GM21360 (cell line): Measurements from ENCODE around the gene TRIM24.
"Not testable (repeated sequence)": the region's sequence is repeated elsewhere in the genome, so short reads cannot be mapped to it uniquely, and the experiment has no call there.

Experiments used
- ATAC-seq: cut with Tn5 transposase; IDR thresholded peaks from one replicate; pipeline ENCODE4 v1.9.1; 2021; ENCODE audit warnings: mild to moderate bottlenecking, moderate library complexity; ENCODE audit not compliant: unreplicated experiment

Gene TRIM24

DNA sequence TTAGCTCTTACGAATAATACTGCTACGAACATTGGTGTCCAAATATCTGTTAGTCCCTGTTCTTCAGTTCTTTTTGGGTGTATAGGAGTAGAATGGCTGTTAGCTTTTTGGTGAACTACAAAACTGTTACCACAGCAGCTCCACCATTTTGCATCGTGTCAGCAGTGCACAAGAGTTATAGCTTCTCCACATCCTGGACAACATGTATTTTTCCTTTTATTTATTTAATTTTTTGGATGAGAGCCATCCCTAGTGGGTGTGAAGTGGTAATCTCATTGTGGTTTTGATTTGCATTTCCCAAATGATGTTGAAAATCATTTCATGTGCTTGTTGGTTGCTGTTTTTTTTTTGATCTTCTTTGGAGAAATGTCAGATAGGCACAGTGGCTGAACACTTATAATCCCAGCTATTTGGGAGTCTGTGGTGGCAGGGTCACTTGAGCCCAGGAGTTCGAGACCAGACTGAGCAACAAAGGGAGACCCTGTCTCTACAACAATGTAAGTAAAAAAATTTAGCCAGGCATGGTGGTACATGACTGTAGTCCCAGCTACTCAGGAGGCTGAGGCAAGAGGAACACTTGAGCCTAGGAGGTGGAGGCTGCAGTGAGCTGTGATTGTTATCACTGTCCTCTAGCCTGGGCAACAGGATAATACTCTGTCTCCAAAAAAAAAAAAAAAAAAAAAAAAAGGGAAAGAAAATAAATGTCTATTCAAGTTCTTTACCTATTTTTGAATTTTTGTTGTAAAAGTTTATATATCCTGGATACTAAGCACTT lies 31.7 kb downstream of the TRIM24 start:
- no peak for ATAC-seq

DNA sequence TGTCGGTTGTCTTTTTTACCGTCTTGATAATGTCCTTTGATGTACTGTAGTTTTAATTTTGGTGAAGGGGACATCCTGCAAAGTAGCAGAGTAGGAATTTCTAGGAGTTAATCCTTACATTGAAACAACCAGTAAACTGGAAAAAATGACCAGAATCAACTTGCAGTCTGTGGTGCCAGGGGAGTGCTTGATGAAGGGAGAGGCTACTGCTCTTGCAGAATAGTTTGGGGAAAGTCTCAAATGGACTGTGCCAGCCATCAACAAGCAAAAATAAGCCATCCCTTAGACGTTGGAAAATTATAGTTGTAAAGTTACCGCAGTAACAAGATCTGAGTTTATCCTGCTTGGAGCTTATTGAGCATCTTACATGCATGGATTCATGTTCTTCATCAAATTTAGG lies 32.4 kb downstream of the TRIM24 start:
- ATAC-seq, result no peak

DNA sequence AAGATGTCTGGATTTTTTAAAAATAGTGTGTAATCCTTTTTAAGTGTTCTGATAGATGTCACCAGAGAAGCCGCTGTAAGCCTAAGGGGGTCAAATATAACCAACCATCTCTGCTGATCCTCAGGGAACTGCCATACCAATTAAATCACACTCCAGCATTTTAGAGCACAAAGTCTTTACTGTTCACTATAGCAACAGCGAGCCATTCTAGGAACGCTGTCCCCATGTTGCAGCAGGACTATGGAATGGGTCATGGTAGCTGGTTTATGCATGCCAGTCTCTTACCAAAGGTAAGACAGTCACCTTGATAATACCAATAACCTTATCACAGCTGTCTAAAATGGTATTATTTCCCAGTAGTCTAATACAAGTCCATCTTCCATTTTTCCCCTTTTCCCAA lies 33.5 kb downstream of the TRIM24 start:
- ATAC-seq, result no peak

DNA sequence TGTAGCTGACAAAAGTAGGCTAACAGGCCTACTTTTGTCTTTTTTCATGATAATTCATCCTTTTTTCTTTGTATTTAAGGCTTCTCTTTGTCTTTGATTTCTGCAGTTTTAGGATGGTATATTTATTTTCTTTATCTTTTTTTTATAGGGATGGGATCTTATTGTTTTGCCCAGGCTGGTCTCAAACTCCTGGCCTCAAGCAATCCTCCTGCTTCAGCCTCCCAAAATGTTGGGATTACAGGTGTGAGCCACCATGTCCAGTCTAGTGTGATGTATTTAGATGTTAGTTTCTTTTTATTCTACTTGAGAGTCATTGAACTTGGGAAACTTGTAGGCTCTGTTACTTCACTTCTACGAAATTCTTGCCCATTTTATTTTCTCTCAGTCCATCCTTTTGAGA lies 35.4 kb downstream of the TRIM24 start:
- ATAC-seq, result no peak

DNA sequence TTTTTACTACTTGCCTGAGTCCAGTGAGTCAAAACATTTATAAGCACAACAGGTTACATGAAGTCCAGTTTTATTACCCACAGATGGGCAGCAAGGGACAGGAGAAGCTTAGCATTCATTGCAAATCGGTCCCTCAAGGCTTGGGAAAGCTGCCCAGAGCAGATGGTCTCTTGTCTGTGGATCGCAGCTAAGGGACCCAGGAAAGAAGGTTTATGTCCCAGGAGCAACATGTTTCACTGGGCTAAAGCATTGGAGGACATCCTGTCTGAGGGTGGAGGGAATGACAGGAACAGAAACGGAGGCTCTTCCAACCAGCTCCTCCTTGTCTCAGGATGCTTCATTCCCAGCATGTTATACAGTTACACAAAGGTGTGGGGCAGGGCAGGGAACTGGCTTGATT lies 39.3 kb downstream of the TRIM24 start:
- no peak for ATAC-seq

DNA sequence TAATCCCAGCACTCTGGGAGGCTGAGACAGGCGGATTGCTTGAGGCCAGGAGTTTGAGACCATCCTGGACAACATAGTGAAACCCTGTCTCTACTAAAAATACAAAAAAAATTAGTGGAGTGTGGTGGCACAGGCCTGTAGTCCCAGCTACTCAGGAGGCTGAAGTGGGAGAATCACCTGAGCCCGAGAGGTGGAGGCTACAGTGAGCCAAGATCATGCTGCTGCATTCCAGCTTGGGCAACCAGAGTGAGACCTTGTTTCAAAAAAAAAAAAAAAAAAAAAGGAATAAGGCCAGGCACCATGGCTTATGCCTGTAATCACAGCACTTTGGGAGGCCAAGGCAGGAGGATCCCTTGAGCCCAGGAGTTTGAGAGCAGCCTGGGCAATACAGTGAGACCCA lies 40.2 kb downstream of the TRIM24 start:
- ATAC-seq, result not testable (repeated sequence)

DNA sequence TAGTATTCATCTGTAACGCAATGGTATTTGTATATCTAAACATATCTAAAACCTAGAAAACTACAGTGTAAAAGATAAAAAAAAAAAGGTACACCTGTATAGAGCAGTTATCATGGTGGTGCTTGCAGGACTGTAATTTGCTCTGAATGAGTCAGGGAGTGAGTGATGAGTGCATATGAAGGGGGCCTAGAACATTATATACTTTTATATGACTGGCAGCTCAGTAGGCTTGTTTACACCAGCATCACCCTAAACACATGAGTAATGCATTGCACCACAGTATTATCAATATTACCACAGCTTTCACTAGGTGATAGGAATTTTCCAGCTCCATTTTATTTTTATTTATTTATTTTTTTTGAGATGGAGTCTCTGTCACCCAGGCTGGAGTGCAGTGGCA lies 40.8 kb downstream of the TRIM24 start:
- no peak for ATAC-seq

DNA sequence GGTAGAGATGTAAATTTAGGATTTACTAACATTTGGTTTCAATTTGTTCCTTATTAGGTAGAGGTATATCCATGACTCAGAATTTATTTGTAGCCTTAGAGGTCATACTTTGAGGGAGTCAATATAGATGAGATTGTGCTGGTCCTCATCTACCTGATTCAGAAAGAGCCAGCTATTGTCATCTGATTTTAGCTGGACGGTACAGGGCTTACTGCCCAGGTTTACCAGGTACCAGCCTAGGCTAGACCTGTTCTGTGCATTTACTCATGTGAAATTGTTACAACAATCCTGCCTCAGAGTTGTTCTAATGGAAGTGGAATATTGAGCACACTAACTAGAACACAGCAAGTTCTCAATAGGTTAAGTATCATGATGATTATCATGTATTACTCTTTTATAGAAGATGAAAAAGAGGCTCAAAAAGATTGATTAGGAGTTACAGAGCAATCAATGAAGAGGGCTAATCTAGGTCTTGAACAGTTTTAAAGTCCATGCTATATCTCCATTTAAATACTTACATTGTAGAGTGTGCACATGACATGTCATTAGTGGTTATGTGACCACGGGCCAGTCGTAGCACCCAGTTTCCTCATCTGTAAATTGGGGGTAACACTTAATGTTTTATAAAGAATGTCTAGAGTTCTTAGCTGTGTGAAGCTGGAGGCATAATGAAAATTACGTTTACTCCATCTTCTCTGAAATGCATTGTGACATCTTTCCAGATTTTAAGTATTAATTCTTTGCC lies 42.1 kb downstream of the TRIM24 start:
- ATAC-seq, result no peak

DNA sequence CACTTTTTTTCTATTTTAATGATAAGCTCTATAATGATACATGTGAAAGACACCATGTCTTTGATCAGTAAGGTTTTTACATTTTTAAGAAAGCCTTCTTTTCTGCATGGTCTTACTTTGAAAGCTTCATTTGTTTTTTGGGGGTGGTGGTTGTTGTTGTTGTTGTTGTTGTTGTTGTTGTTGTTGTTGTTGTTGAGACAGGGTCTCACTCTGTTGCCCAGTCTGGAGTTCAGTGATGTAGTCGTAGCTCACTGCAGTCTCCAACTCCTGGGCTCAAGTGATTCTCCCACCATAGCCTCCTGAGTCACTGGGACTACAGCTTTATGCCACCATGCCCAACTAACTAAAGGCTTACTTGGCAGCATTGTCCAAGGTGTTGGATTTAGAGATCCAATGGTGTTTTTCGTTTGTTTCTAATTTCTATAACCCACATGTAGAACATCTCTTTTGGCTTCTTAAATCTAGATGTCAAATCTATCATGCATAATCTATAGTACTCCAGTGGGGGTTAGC lies 45.4 kb downstream of the TRIM24 start:
- ATAC-seq, result no peak

DNA sequence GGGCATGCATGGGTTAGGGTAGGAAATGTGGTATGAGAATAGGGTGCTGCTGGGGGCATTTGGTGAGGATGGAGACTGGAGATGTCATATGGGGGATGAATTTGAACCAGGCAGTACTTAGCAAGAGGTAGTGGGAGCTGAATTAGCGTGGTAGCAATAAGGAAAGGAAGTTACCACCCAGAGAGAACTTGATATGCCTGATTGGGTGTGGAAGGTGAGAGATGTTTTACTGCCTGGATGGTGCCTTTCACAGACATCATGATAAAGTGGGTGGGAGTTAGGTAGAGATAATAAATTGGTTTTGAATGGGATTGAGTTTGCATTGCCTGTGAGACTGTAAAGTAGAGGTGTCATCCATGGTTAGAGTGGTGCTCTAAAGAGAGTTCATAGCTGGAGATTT lies 46.7 kb downstream of the TRIM24 start:
- no peak for ATAC-seq

DNA sequence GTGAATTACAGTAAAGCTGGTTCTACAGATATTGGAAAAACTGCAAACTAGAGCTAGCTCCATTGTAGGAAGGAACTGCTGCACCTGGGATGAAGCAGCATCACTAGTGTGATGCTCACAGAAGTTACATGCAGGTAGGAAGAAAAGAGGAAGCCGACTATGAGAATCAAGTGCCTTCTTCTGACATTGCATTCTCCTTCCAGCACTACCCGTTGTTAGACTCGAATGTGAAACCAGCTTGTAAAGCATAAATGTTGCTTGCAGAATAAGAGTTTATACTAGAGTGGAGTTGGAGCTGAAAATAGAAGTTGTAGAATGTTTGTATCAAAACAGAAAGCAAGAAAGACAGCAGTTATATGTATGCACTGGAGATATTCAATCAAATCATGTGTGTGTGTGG lies 49.9 kb downstream of the TRIM24 start:
- peak; percentile 61 for ATAC-seq

DNA sequence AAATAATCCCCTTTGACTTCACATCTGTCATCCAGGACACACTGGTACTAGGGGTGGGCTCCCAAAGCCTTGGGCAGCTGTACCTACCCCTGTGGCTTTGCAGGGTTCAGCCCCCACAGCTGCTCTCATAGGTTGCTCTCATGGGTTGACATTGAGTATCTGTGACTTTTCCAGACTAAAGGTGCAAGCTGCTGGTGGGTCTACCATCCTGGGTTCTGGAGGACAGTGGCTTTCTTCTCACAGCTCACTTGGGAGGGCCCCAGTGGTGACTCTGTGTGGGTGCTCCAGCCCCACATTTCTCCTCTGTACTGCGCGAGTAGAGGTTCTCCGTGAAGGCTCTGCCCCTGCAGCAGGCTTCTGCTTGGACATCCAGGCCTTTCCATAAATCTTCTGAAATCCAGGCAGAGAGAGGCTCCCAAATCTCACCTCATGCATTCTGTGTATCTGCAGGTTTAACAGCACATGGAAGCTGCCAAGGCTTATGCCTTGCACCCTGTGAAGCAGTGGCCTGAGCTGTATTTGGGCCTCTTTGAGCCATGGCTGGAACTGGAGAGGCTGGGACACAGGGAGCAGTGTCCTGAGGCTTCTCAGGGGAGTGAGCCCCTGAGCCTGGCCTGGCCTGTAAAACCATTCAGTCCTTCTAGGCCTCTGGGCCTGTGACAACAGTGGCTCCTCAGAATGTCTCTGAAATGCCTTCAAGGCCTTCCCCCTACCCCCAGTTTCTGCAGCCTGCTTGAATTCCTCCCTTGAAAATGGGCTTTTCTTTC lies 52.2 kb downstream of the TRIM24 start:
- ATAC-seq, result no peak

DNA sequence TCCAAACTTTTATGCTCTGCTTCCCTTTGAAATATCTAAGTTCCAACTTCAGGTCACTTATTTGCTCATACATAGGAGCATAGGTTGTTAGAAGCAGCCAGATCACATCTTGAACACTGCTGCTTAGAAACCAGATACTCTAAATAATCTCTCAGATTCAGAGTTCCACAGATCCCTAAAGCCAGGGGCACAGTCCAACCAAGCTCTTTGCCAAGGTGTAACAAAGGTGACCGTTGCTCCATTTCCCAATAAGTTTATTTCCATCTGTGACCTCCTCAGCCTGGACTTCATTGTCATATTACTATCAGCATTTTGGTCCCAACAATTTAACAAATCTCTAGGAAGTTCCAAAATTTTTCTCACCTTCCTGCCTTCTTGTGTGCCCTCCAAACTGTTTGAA lies 52.8 kb downstream of the TRIM24 start:
- ATAC-seq, result no peak

DNA sequence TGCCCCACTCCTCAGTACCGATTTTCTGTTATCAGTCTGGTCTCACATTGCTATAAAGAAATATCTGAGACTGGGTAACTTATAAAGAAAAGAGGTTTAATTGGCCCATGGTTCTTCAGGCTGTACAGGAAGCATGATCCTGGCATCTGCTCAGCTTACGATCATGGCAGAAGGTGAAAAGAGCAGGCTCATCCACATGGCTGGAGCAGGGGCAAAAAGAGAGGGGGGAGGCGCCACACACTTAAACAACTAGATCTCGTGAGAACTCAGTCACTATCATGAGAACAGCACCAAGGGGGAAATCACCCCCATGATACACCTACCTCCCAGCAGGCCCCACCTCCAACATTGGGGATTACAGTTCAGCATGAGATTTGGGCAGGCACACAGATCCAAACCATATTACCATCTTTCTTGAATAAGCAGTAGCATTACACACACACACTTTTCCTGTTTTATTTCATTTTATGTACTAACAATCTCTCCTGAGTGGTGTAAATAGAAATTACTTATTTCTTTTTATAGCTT lies 53.3 kb downstream of the TRIM24 start:
- ATAC-seq, result no peak

DNA sequence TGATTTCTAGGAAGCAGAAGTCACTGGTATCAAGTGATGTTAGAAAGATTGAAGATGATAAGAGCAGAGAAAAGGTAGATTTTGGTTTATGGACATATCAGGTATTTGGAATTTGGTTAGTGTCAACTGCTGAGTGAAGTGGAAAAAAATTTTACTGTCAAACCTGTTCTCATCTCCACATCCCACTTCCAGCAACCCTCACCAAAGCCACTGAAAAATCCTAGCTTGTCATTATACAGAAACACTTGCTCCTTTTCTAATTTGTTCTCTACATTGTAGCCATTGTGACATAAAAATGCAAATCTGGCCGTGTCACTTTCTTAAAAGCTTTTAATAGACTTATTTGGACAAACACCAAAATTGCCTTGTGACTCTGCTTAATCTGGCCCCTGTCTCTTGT lies 54.0 kb downstream of the TRIM24 start:
- no peak for ATAC-seq

DNA sequence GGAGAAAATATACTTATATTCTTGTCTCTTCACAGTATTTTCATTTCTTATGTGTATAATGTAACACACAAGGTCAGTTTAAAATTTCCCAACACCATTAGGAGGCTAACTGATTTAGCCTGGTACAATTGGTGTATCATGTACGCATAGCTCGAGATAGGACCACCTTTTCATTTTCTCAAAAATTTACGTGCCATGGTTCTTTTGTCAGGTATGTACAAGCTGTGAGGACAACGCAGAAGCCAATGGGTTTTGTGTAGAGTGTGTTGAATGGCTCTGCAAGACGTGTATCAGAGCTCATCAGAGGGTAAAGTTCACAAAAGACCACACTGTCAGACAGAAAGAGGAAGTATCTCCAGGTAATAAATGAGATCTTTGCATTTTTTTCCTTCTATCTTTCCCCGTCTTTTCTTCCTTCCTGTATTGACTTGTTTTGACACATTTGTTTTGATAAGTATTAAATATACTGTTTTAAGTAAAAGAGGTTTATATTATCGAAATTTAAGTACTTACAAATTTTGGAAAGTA lies 55.0 kb downstream of the TRIM24 start:
- ATAC-seq, result peak; percentile 75

DNA sequence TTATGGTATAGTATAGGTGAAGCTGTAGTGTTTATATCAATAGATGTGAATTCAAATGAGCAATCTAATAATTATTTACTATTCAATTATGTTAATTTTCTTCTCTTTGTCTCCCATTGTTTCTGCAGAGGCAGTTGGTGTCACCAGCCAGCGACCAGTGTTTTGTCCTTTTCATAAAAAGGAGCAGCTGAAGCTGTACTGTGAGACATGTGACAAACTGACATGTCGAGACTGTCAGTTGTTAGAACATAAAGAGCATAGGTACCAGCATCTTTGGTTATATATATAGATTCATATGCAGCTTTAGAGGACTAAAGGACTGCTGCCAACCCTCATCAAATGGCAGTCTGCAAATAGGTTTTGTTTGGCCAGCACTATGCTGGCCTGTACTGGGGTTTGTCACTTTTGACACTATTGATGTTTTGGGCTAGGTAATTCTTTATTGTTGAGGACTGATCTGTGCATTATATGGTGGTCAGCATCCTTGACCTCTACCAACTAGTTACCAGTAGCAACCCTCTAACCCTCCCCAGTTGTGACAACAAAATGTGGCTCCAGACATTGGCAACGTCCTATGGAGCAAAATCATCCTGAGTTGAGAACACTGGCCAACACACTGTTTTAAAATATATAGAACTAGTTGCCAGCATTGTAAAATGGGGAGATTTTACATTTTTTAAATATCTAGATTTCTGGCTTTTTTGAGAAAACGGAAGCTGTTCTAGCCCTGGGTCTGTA lies 59.2 kb downstream of the TRIM24 start:
- ATAC-seq, result no peak

DNA sequence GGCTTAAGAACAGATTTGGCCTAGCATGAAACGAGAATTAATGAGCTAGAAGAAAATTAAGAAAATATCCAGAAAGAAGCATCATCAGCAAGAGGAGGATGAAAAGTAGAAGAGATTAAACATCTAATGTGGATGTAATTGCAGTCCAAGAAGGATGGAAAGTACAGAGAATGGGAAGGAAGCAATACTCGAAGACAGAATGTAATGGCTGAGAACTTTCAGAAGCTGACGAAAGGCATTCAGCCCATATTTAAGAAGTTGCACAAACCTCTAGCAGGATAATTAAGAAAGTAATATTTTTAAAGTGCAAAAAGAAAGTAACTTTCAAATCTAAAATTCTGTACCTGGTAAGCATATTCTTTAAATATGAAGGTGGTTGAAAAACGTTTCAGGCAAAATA lies 60.7 kb downstream of the TRIM24 start:
- no peak for ATAC-seq

DNA sequence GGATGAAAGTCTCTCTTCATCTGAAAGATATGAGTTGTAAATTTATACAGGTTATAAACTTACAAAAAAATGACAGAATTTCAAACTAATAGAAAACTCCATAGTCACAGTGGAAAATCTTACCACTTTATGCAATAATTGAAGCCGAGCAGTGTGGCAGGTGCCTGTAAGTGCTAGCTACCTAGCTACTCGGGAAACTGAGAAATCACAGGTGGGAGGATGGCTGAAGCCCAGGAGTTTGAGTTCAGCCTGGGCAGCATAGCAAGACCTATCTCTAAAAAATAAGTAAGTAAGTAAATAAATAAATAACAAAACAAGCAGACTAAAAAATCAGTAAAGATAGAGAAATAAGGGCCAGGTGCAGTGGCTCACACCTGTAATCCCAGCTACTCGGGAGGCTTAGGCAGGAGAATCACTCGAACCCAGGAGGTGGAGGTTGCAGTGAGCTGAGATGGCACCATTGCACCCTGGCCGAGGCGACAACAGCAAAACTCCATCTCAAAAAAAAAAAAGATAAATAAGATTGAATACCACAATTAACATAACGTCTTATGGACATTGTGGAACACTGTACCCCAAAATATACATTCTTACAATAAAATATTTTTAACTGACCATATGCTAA lies 61.9 kb downstream of the TRIM24 start:
- no peak for ATAC-seq

DNA sequence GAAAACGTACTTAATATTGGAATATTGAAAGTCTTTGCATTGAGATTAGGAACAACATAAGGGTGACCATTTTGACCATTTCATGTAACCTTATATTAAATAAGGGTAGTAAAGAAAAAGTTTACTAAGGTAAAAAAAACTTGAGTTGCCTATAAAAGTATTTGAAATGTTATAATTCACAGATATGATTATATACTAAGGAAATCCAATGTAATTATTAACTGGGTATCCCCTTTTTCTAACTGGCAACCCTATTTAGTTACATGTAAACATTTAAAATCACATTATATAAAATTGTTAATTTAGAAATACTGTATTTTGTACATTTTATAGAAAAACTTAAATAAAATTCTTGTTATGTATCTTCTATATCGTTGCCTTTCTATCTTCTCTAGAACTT lies 64.2 kb downstream of the TRIM24 start:
- ATAC-seq, result no peak
